Measurements from ENCODE around the gene ALG14.
"Not testable (repeated sequence)": the region's sequence is repeated elsewhere in the genome, so short reads cannot be mapped to it uniquely, and the experiment has no call there.

ALG14 gene, protein sequence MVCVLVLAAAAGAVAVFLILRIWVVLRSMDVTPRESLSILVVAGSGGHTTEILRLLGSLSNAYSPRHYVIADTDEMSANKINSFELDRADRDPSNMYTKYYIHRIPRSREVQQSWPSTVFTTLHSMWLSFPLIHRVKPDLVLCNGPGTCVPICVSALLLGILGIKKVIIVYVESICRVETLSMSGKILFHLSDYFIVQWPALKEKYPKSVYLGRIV

GRCh38 chr1:95072532-95073419 lies at the start of gene ALG14:
Gene ALG14, minus strand, starts transcription at chr1:95072951. Its CDS starts 53 bp downstream, at chr1:95072898.
- DNase-seq (ENCODE audit: low read depth) = peak; percentile 88

- DNase-seq (ENCODE audit: low read depth) = no peak
These were observed 49.5 kb upstream of the ALG14 start for GRCh38 chr1:95122151-95122697.

DNA sequence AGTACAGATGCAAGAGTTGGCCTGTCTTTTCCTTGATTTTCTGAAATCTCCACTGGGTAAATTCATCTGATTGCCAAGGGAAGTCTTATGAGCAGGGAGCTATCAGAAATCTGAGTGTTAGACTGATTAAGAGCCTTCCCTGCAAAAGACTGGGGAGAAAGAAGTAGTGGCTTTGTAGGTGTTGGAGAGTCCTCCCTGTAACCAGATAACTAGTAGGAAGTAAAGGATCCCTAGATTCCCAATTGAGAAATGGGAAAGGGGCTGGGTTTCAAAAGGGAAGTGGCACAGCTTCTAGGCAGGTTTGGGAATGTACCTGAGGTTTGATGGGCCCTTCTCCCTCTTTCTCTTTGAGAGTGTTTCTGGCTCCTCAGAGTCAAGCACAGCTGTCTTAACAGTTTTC lies 46.5 kb upstream of the ALG14 start:
- DNase-seq (ENCODE audit: low read depth) = no peak

DNA sequence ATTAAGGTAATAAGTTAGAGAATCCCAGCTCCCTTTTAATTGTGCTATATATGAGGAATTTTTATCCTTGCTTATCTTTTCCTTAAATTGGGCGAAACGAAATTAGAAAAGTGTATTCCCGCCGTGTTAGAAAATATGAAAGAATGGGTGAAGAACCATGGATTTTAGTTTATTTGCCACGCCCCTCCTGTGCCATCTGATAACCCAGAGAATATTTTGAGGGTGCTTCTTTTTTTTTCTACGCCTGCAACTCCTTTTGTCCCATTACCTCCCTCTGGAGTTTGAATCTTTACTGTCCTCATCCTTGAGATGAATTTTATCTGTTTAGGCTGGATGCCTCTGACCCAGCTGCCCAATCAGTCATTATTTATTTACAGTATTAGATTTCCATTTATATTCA lies 46.0 kb upstream of the ALG14 start:
- DNase-seq (ENCODE audit: low read depth) = no peak

- no peak for DNase-seq (ENCODE audit: low read depth)
These were observed 45.3 kb upstream of the ALG14 start for GRCh38 chr1:95118067-95118499.

- DNase-seq (ENCODE audit: low read depth) = peak; percentile 1
These were observed 44.7 kb upstream of the ALG14 start, which contains the start of gene TLCD4 for GRCh38 chr1:95117207-95118066. Gene TLCD4, plus strand, starts transcription at chr1:95117355. Its CDS starts 26,547 bp downstream, at chr1:95143902.

GRCh38 chr1:95116580-95117206 lies 43.9 kb upstream of the ALG14 start:
- peak; percentile 16 for DNase-seq (ENCODE audit: low read depth)

DNA sequence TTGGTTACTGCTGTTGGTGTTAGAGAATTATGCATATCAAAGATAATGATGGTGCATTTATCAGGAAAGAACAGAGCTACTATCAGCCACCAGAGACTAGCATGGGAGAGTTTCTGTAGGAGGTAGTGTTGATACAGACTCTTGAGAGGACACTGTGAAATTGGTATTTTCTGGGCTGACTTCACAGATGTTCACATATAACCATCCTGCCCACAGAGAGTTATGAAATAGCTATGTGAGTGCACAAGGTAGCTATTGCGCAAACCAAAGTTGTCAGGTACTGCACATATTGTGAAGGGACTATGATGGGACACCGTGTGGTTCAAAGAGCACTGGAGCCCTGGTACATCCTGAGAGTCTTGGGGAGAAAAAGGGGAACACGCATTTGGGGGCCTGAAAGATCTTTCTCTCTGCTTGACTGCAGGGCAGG lies 43.0 kb upstream of the ALG14 start:
- no peak for DNase-seq (ENCODE audit: low read depth)

DNA sequence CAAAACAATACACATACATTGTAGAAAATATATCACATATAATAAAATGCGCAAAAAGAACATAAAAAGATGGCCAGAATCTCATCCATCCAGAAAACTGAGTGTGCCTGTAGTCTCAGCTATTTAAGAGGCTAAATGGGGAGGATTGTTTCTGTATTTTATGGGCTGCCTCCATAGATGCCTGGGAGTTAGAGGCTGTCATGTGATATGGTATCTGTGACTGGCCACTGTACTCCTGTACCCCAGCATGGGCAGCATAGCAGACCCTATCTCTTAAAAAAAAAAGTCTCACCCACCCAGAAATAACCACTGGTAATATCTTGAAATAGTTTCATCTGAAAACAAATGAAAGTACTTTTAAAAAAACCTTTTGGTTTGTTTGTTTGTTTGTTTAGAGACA lies 40.9 kb upstream of the ALG14 start:
- no peak for DNase-seq (ENCODE audit: low read depth)

- DNase-seq (ENCODE audit: low read depth) = no peak
These were observed 38.3 kb upstream of the ALG14 start for GRCh38 chr1:95111014-95111413.

DNA sequence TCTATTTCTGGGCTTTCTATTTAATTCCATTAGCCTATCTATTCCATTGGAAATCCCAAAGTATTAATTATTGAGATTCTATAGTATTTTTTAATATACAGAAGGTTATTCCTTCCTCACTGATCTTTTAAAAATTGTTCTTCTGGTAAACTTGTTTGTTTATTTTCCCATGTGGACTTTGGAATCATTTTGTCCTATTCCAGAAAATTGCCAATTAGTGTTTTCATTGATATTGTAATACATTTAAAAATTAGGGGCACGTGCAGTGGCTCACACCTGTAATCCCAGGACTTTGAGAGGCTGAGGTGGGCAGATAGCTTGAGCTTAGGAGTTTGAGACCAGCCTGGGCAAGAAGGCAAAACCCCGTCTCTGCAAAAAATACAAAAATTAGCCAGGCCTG lies 36.0 kb upstream of the ALG14 start:
- DNase-seq (ENCODE audit: low read depth) = no peak

DNA sequence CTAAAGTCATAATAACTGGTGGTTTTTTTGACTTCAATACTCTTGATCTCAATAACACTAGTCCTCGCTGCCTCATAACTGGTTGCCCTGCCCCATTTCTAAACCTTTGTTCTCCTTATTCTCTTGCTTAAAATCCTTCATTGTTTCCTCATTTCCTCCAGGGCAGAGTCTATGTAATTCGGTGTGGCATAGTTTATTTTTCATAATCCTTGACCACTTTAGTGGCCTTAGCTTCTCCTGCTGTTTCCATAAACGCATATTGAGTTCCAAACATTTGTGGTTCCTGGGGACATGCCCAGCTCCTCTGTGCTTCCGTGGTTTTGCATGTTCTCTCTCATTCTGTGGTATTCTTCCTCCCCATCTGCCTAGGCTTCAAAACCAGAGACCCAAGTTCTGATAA lies 25.4 kb upstream of the ALG14 start:
- no peak for DNase-seq (ENCODE audit: low read depth)

DNA sequence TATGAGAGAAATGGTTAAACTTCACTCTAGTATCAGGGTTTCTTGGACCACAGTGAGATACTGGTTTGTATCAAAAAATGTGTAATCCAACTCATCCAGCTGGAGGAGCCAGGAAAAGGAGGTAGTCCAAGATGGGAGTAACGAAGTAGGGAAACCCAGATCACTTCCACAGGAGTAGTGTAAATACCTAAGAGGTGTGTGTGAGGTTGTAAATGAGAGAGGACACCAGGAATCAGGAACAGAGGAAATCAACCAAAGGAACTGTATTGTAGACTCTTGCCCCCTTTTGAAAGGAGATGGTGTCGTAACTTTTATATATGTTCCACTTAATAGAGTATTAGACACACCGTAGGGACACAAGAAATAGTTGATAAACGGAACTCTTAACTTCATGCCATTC lies 24.7 kb upstream of the ALG14 start:
- no peak for DNase-seq (ENCODE audit: low read depth)

DNA sequence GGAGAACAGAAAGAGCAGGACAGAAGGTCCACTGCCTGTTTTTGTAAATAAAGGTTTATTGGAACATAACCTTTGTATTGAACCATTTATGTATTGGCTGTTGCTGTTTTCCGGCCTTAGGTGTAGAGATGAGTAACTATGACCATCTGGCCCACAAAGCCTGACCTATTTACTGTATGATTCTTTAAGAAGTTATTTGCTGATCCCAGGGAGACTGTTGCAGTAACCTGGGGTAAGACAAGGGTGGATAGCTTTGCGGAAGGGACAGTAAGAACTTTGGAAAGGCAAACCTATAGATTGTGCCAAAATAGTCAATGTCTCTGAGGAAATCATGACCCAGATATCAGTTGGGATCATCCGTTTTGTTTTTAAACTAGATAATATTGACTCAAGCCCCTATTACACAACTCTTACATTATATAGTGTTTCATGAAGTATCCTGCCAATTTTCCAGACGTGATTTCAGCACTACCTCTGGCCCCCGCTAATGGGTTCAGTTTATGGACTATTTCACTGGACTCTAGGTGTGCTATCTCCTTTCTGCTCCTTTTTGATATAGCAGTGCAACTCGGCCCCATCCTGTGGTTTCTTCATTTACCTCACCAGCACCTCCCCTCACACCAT lies 23.6 kb upstream of the ALG14 start:
- no peak for DNase-seq (ENCODE audit: low read depth)

DNA sequence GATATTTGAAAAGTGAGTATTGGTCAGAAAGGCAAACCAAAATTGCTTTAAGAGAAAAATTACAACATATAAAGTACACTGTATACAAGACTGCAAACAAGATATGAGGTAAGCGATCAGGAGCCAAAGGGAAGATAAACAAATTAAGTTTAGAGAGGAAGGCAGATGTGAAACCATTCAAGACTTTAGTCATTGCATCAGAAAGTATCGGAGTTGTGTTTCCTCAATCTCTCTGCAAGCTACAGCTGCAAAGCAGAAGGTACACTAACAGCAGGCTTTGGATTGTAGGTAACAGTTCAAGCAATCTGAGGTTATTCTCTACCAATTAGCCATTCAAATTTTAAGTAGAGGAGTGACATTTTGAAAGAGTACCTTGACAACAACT lies 23.1 kb upstream of the ALG14 start:
- DNase-seq (ENCODE audit: low read depth) = no peak

GRCh38 chr1:95094923-95095322 lies 22.2 kb upstream of the ALG14 start:
- no peak for DNase-seq (ENCODE audit: low read depth)

- no peak for DNase-seq (ENCODE audit: low read depth)
These were observed 20.5 kb upstream of the ALG14 start for GRCh38 chr1:95093296-95093695.

- DNase-seq (ENCODE audit: low read depth) = not testable (repeated sequence)
These were observed 20.1 kb upstream of the ALG14 start for GRCh38 chr1:95092891-95093290.

DNA sequence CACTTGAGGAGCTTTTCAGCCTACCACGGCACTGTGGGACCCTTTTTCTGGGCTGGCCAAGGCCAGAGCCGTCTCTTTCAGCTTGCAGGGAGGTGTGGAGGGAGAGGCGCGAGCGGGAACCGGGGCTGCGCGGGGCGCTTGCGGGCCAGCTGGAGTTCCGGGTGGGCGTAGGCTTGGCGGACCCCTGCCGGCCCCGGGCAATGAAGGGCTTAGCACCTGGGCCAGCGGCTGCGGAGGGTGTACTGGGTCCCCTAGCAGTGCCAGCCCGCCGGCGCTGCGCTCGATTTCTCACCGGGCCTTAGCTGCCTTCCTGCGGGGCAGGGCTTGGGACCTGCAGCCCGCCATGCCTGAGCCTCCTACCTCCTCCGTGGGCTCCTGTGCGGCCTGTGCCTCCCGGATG lies 18.5 kb upstream of the ALG14 start:
- not testable (repeated sequence) for DNase-seq (ENCODE audit: low read depth)

- no peak for DNase-seq (ENCODE audit: low read depth)
These were observed 17.0 kb upstream of the ALG14 start for GRCh38 chr1:95089650-95090287.

DNA sequence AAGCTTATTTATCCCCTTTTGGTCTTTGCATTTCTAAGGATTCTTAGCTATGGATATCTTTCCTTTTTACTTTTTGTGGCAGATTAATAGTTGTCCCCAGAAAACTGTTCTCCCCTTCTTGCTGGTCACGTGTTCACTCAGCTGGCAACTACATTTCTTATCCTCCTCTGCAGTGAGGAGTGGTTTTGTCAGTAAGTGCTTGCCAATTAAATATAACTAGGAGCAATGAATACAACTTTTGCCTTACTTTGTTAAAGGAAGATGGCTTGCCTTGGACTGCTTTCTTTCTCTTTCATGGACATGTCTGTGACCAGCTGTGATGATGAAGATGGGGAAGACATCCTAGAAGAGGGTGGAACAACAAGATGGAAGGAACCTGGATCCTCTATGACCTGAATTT lies 15.6 kb upstream of the ALG14 start:
- DNase-seq (ENCODE audit: low read depth) = no peak

Data from activated T-cell treated with anti-CD3 and anti-CD28 coated beads for 24 hours (primary cell).